Measurements from ENCODE around the gene CIDEC.
"Not testable (repeated sequence)": the region's sequence is repeated elsewhere in the genome, so short reads cannot be mapped to it uniquely, and the experiment has no call there.

Gene CIDEC

DNA sequence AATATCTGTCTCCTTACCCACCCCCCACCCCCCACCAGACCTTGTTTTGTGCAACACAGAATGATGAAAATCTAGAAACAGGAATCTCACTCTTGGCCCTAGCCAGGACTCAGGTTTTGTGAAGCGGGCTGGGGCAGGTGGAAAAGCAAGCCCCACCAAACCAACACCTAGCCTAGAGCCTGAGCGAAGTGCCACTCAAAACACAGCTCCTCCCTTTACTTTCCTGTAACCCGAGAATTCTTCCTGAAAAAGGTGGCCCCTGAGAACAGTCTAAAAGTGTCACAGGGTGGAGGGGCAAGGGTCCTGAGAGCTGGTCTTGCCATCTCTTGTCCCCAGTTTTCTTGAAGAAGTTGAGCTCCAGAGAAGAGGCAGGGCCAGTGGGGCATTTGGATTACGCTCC, 18.9 kb downstream of the CIDEC start:
- peak overlapping the region; percentile 61 for H3K9ac ChIP-seq (ENCODE audit: low read depth, low read length, poor library complexity, severe bottlenecking)
- H3K4me1 ChIP-seq (ENCODE audit: insufficient read depth, low read length, poor library complexity, severe bottlenecking), result peaks cover 8% of the 10 kb centered on the region
- no peaks in the 10 kb centered on the region for H3F3A ChIP-seq (ENCODE audit: low read depth)
- no peaks in the 10 kb centered on the region for H3K9me3 ChIP-seq (ENCODE audit: insufficient read depth, low read depth, low read length)
- H3K9me2 ChIP-seq (replicated peaks; ENCODE audit: low read depth, low read length), result no peaks in the 10 kb centered on the region
- no peak overlapping the region for H3K4me3 ChIP-seq (ENCODE audit: low read length, poor library complexity, severe bottlenecking)
- no peaks in the 10 kb centered on the region for H4K20me1 ChIP-seq (ENCODE audit: insufficient read depth, low read length, poor library complexity, severe bottlenecking)
- no peaks in the 10 kb centered on the region for H3K36me3 ChIP-seq (ENCODE audit: insufficient read depth, low read length)
- H2AFZ ChIP-seq (ENCODE audit: low read length), result peak overlapping the region; percentile 78
- no peaks in the 10 kb centered on the region for H3K27me3 ChIP-seq (ENCODE audit: insufficient read depth, low read length, poor library complexity, severe bottlenecking)
- H3K79me2 ChIP-seq (ENCODE audit: insufficient read depth, low read length), result no peaks in the 10 kb centered on the region
- peak overlapping the region; percentile 37 for H3K4me2 ChIP-seq (ENCODE audit: low read depth, low read length, poor library complexity, severe bottlenecking)
- TF ChIP-seq EZH2phosphoT487 (IDR thresholded peaks at IDR 0.05; ENCODE audit: borderline replicate concordance), result no peak
- TF ChIP-seq, protein P1, sequence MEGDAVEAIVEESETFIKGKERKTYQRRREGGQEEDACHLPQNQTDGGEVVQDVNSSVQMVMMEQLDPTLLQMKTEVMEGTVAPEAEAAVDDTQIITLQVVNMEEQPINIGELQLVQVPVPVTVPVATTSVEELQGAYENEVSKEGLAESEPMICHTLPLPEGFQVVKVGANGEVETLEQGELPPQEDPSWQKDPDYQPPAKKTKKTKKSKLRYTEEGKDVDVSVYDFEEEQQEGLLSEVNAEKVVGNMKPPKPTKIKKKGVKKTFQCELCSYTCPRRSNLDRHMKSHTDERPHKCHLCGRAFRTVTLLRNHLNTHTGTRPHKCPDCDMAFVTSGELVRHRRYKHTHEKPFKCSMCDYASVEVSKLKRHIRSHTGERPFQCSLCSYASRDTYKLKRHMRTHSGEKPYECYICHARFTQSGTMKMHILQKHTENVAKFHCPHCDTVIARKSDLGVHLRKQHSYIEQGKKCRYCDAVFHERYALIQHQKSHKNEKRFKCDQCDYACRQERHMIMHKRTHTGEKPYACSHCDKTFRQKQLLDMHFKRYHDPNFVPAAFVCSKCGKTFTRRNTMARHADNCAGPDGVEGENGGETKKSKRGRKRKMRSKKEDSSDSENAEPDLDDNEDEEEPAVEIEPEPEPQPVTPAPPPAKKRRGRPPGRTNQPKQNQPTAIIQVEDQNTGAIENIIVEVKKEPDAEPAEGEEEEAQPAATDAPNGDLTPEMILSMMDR (conservative IDR thresholded peaks at IDR 0.05; ENCODE audit: low read length), result no peak

DNA sequence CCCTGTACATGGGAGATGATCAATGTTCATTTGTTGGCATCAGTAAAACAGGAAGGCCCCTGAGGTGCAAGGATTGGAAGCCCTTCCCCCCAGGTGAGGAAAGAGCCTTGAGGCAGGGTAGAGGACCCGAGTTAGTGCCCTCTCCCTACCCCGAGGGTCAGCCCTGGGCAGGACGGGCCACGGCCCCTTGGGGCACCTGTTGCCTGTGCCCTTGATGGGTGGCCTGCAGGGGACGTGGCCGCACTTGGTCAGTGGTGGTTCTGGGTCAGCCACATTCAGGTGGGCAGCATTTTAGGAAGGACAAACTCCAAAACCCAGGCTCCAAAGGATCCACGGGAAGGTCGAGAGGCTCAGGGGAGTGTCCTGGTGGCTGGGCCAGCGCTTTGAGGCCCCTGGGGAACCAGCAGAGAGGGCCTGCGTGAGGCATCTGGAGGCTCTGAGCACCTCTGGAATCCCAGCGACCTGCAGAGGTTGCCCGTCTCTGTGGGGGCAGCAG, 20.5 kb downstream of the CIDEC start:
- Histone ChIP-seq H3K9me3 (ENCODE audit: insufficient read depth, low read depth, low read length) (no peaks in the 10 kb centered on the region), H3K36me3 (ENCODE audit: insufficient read depth, low read length) (no peaks in the 10 kb centered on the region)

DNA sequence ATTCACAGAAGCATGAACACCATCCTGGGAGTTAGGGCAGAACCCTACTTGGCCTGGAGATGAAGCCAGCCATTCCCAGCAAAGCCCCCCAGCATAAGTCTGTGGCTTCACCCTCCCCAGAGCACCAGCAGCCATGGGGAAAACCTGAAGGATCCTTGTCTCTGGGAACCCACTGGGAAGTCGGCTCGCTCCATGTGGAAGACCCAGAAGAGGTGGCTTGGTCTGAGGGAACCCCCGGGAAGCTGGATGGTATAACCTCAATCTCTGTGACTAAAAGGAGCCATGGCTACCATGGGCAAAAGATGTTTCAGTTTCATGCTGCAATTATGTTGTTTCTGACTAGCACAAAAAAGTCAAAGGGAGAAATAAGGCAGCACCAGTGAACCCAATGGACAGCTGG, 24.5 kb downstream of the CIDEC start:
- no peaks in the 10 kb centered on the region for H3K79me2 ChIP-seq (ENCODE audit: insufficient read depth, low read length)
- H3F3A ChIP-seq (ENCODE audit: low read depth), result no peaks in the 10 kb centered on the region
- no peaks in the 10 kb centered on the region for H3K9me2 ChIP-seq (replicated peaks; ENCODE audit: low read depth, low read length)
- no peak for TF ChIP-seq EZH2phosphoT487 (IDR thresholded peaks at IDR 0.05; ENCODE audit: borderline replicate concordance)
- TF ChIP-seq, protein P1 (conservative IDR thresholded peaks at IDR 0.05; ENCODE audit: low read length), result no peak
- no peak overlapping the region for H2AFZ ChIP-seq (ENCODE audit: low read length)
- no peaks in the 10 kb centered on the region for H3K27me3 ChIP-seq (ENCODE audit: insufficient read depth, low read length, poor library complexity, severe bottlenecking)
- H3K4me1 ChIP-seq (ENCODE audit: insufficient read depth, low read length, poor library complexity, severe bottlenecking), result no peaks in the 10 kb centered on the region
- H4K20me1 ChIP-seq (ENCODE audit: insufficient read depth, low read length, poor library complexity, severe bottlenecking), result no peaks in the 10 kb centered on the region
- H3K9me3 ChIP-seq (ENCODE audit: insufficient read depth, low read depth, low read length), result no peaks in the 10 kb centered on the region
- H3K9ac ChIP-seq (ENCODE audit: low read depth, low read length, poor library complexity, severe bottlenecking), result no peak overlapping the region
- no peak overlapping the region for H3K4me2 ChIP-seq (ENCODE audit: low read depth, low read length, poor library complexity, severe bottlenecking)
- H3K36me3 ChIP-seq (ENCODE audit: insufficient read depth, low read length), result no peaks in the 10 kb centered on the region
- no peak overlapping the region for H3K4me3 ChIP-seq (ENCODE audit: low read length, poor library complexity, severe bottlenecking)

More for the DNA sequence above, 20.5 kb downstream of the CIDEC start:
- Histone ChIP-seq H3K27me3 (ENCODE audit: insufficient read depth, low read length, poor library complexity, severe bottlenecking) (no peaks in the 10 kb centered on the region), H3K9me2 (replicated peaks; ENCODE audit: low read depth, low read length) (no peaks in the 10 kb centered on the region), H3K79me2 (ENCODE audit: insufficient read depth, low read length) (no peaks in the 10 kb centered on the region), H4K20me1 (ENCODE audit: insufficient read depth, low read length, poor library complexity, severe bottlenecking) (no peaks in the 10 kb centered on the region), H3K4me2 (ENCODE audit: low read depth, low read length, poor library complexity, severe bottlenecking) (no peak overlapping the region), H3F3A (ENCODE audit: low read depth) (no peaks in the 10 kb centered on the region), H3K4me3 (ENCODE audit: low read length, poor library complexity, severe bottlenecking) (no peak overlapping the region), H3K4me1 (ENCODE audit: insufficient read depth, low read length, poor library complexity, severe bottlenecking) (peaks cover 8% of the 10 kb centered on the region), H3K9ac (ENCODE audit: low read depth, low read length, poor library complexity, severe bottlenecking) (no peak overlapping the region), H2AFZ (ENCODE audit: low read length) (no peak overlapping the region)
- TF ChIP-seq, protein P1 (conservative IDR thresholded peaks at IDR 0.05; ENCODE audit: low read length), result no peak

DNA sequence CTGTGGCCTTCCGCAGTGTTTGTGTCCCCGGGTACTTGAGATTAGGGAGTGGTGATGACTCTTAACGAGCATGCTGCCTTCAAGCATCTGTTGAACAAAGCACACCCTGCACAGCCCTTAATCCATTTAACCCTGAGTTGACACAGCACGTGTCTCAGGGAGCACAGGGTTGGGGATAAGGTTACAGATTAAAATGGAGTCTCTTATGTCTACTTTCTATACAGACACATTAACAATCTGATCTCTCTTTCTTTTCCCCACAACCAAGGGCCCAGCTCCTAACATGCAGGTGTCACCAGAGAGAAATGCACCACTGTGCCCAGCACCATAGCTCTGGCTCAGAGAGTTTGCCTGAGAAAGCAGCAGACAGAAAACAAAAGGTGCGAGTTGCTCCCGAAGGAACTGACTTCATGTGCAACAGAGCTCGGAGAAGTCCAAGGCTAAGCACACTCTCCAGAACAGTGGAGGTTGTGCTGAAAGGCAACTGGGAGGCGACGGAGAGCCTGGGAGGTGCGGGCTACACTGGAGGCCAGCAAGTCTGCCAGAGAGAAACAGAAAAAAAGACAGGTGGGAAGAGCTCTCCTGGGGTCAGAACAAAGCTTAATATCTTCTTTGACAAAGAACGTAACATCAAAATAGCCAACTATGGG, 25.6 kb downstream of the CIDEC start:
- not testable (repeated sequence) for H3K9me3 ChIP-seq (ENCODE audit: insufficient read depth, low read depth, low read length); H3K4me3 ChIP-seq (ENCODE audit: low read length, poor library complexity, severe bottlenecking); H3K4me2 ChIP-seq (ENCODE audit: low read depth, low read length, poor library complexity, severe bottlenecking); H4K20me1 ChIP-seq (ENCODE audit: insufficient read depth, low read length, poor library complexity, severe bottlenecking); H3K9ac ChIP-seq (ENCODE audit: low read depth, low read length, poor library complexity, severe bottlenecking); H3K36me3 ChIP-seq (ENCODE audit: insufficient read depth, low read length); H3K79me2 ChIP-seq (ENCODE audit: insufficient read depth, low read length); H2AFZ ChIP-seq (ENCODE audit: low read length); H3K27me3 ChIP-seq (ENCODE audit: insufficient read depth, low read length, poor library complexity, severe bottlenecking); H3F3A ChIP-seq (ENCODE audit: low read depth); H3K9me2 ChIP-seq (replicated peaks; ENCODE audit: low read depth, low read length); H3K4me1 ChIP-seq (ENCODE audit: insufficient read depth, low read length, poor library complexity, severe bottlenecking)

Data from Loucy (cell line).